Measurements from ENCODE around the gene LLCFC1. TPM values are rescaled to one million over a fixed set of nuclear protein-coding genes. Genes with fewer than 3 reads are reported as not detected.

LLCFC1 gene
- total and polyA plus RNA-seq, 12 donors = not detected

DNA sequence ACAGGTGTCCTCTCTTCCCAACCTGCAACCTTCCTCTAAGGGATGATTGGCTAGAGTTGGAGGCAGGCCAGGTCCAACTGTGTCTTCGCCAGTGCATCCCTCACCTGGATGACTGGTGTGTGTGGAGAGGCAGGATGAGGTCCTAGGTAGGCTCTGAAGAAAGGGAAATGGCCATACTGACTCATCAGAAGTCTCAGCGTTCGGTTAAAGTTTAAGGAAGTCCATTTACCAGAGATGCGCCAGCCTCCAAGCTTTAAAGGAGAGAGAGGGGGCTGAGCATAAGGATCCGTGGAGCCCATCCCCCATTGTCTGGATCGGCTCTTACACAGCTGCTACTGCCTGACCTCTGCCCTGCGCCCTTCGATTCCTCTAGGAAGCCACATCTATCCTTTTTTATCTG lies 18.4 kb downstream of the LLCFC1 start:
- Histone ChIP-seq H3K9me3 (peaks cover 0 to 19% (median 12%) of the 10 kb centered on the region in 11 donors), H3K36me3 (no peaks in the 10 kb centered on the region), H3K27me3 (peaks cover 0 to 12% (median 0%) of the 10 kb centered on the region in 7 donors), H3K4me3 (no peak overlapping the region), H3K4me1 (no peaks in the 10 kb centered on the region), H3K27ac (no peak overlapping the region)
- TF ChIP-seq, protein P1, sequence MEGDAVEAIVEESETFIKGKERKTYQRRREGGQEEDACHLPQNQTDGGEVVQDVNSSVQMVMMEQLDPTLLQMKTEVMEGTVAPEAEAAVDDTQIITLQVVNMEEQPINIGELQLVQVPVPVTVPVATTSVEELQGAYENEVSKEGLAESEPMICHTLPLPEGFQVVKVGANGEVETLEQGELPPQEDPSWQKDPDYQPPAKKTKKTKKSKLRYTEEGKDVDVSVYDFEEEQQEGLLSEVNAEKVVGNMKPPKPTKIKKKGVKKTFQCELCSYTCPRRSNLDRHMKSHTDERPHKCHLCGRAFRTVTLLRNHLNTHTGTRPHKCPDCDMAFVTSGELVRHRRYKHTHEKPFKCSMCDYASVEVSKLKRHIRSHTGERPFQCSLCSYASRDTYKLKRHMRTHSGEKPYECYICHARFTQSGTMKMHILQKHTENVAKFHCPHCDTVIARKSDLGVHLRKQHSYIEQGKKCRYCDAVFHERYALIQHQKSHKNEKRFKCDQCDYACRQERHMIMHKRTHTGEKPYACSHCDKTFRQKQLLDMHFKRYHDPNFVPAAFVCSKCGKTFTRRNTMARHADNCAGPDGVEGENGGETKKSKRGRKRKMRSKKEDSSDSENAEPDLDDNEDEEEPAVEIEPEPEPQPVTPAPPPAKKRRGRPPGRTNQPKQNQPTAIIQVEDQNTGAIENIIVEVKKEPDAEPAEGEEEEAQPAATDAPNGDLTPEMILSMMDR (IDR thresholded peaks at IDR 0.05) = no peak
- intact Hi-C loops (cut with DNase I) = no loop called here
- ATAC-seq (no peak), DNase-seq (no peak)
- WGBS, 2 donors = 59 to 72% methylated on average over 8 of the region's 8 CpGs

DNA sequence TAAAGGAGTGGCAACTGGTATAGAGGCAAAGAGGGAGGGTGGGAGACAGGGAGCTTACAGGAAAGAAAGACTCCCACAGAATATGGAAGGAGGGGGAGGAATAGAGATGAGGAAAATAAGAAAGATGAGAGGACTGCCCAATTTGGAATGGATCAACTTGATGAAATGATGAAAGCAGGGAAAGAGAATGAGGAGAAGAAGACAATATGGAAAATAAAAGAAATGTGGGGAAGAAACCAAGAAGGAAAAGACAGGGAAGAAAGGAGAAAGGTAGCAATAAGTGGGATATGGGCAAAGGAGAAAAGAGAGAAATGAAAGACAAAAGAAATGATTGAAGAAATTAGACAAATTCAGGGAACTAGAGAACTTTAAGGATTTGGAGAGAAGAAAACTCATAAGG lies 19.9 kb downstream of the LLCFC1 start:
- H3K4me3 ChIP-seq = no peak overlapping the region
- peaks cover 0 to 12% (median 7%) of the 10 kb centered on the region in 7 donors for H3K27me3 ChIP-seq
- intact Hi-C loops (cut with DNase I) = no loop called here
- no peak for DNase-seq
- no peaks in the 10 kb centered on the region for H3K4me1 ChIP-seq
- no peak for ATAC-seq
- TF ChIP-seq, protein P1 (IDR thresholded peaks at IDR 0.05) = no peak
- H3K36me3 ChIP-seq = no peaks in the 10 kb centered on the region
- no peak overlapping the region for H3K27ac ChIP-seq
- H3K9me3 ChIP-seq = peaks cover 0 to 18% (median 12%) of the 10 kb centered on the region in 11 donors

DNA sequence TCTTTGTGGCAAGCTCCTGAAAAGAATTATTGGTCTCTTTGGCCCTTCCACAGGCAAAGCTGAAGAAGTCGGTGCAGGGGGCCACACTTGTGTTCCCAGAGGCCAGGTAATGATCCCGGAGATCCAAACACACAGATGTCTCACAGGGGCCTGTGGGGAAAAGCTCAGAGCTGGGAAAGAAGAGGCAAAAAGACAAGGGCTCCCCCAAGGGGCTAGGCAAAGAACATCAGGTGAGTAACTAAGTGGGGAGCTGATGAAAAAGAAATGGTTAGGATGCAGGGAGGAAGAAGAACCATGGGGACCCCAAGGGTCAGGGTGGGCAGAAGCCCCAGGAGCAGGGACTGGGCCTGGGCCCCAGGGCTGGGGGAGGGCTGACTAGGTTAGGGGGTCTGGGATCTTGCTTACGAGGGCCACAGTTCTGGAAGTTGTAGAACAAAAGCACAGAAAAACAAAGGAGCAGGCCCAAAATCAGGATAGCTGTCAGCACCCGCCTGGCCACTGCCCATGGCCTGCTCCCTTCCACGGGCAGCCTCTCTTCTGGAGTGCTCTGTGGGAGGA lies 21.8 kb downstream of the LLCFC1 start:
- TF ChIP-seq, protein P1 (IDR thresholded peaks at IDR 0.05) = peak in 1 of 9 donors; percentile 21
- no peak overlapping the region for H3K27ac ChIP-seq
- 84 to 87% methylated on average over 5 of the region's 5 CpGs for WGBS, 2 donors
- no peaks in the 10 kb centered on the region for H3K36me3 ChIP-seq
- no peak for ATAC-seq
- H3K4me3 ChIP-seq = no peak overlapping the region
- H3K4me1 ChIP-seq = no peaks in the 10 kb centered on the region
- DNase-seq = no peak
- peaks cover 0 to 12% (median 8%) of the 10 kb centered on the region in 7 donors for H3K27me3 ChIP-seq
- intact Hi-C loops (cut with DNase I) = no loop called here
- H3K9me3 ChIP-seq = peaks cover 0 to 1% (median 0%) of the 10 kb centered on the region in 11 donors

DNA sequence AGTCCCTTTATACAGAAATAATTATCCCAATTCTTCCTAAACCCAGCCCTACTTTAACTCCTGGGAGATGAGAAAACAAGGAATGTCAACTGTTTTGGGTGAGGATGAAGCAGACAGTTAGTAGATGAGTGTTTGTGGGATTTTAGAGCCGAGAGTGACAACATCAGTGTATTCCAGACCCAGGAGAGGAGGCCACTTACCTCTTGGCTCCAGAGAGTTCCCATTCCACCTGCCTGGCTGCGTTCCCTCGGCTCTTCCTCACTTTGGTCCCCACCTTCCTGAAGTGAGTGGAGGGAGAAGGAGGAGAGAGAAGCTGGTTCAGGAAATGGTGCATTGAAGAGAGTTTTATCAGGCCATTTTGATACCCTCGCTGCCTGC lies 22.3 kb downstream of the LLCFC1 start:
- TF ChIP-seq, protein P1 (IDR thresholded peaks at IDR 0.05) = no peak
- no peak overlapping the region for H3K4me3 ChIP-seq
- H3K9me3 ChIP-seq = no peaks in the 10 kb centered on the region
- no peak overlapping the region for H3K27ac ChIP-seq
- ATAC-seq = no peak
- intact Hi-C loops (cut with DNase I) = no loop called here
- H3K36me3 ChIP-seq = no peaks in the 10 kb centered on the region
- no peaks in the 10 kb centered on the region for H3K4me1 ChIP-seq
- no peak for DNase-seq
- H3K27me3 ChIP-seq = peaks cover 0 to 12% (median 8%) of the 10 kb centered on the region in 7 donors
- 59 to 62% methylated on average over 4 of the region's 4 CpGs for WGBS, 2 donors
